ENCODE data around the gene GSTM2. TPM values are rescaled to one million over a fixed set of nuclear protein-coding genes. Genes with fewer than 3 reads are reported as not detected.
"Not testable (repeated sequence)": the region's sequence is repeated elsewhere in the genome, so short reads cannot be mapped to it uniquely, and the experiment has no call there.

GSTM2 gene
- total RNA-seq, 2 donors from 2014 or later, result 13.6 to 41.7 TPM

DNA sequence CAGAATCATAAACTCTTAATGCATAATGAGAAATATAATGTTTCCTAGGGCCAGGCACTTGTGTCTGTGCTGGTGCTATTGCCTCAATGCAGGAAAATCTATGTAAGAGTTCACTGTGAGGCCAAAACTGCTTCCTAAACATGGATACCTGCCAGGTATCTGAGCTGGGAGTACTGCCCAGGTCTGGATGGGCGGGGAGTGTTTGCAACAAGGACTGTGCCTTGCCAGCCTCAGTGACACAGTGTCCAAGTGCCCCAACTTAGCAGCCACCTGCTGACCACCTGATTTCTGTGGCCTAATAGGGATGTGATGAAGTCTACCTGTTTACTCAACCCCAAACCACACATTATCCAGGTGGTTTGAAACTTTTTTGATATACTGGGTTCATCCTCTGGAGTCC lies 17.5 kb downstream of the GSTM2 start:
- H3K36me3 Mint-ChIP-seq, result peaks cover 0 to 22% of the 10 kb centered on the region in 2 donors
- H3K27ac Mint-ChIP-seq; ATAC-seq; DNase-seq (ENCODE audit: low spot score in 2 of 2); H3K9me3 Mint-ChIP-seq: not testable (repeated sequence)

DNA sequence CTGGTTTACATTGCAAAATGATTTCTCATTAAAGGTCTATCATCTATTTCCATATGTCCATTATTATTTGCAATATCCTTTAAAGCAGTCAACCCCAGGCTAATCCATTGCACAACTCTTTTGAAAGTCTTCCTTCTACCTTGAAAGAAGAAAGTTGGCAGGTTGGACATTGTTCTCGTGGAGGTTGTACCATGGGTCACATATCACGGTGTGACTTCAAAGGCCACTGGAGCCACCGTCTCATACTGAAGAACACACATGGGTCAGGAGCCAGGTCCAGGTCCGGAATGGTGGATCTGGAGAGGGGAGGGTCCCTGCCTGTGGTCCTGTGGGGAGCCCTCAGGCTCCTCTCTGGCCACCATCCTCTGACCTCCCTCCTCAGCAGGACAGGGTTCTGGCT lies 18.0 kb downstream of the GSTM2 start:
- DNase-seq (ENCODE audit: low spot score in 2 of 2); H3K27ac Mint-ChIP-seq; H3K9me3 Mint-ChIP-seq; ATAC-seq: not testable (repeated sequence)
- peaks cover 0 to 26% of the 10 kb centered on the region in 2 donors for H3K36me3 Mint-ChIP-seq

DNA sequence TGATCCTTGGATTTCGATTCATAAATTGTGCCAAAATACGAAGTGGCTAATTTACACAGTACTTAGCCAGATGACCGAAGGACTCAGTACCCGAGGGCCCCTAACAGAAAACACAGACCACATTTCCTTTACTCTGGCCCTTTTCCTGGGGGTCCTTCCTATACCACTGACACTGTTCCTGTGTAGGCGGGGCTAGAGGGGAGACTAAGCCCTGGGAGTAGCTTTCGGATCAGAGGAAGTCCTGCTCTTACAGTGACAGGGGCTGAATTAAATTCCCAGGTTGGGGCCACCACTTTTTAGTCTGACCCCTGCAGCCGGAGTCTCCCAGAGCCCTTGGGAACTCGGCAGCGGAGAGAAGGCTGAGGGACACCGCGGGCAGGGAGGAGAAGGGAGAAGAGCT lies 19.3 kb downstream of the GSTM2 start:
- H3K9me3 Mint-ChIP-seq; DNase-seq (ENCODE audit: low spot score in 2 of 2): not testable (repeated sequence)
- Mint-ChIP-seq H3K27ac (peak overlapping the region in 1 of 2 donors; percentile 90), H3K36me3 (peaks cover 0 to 27% of the 10 kb centered on the region in 2 donors)
- ATAC-seq, result peak in 1 of 2 donors; percentile 6

DNA sequence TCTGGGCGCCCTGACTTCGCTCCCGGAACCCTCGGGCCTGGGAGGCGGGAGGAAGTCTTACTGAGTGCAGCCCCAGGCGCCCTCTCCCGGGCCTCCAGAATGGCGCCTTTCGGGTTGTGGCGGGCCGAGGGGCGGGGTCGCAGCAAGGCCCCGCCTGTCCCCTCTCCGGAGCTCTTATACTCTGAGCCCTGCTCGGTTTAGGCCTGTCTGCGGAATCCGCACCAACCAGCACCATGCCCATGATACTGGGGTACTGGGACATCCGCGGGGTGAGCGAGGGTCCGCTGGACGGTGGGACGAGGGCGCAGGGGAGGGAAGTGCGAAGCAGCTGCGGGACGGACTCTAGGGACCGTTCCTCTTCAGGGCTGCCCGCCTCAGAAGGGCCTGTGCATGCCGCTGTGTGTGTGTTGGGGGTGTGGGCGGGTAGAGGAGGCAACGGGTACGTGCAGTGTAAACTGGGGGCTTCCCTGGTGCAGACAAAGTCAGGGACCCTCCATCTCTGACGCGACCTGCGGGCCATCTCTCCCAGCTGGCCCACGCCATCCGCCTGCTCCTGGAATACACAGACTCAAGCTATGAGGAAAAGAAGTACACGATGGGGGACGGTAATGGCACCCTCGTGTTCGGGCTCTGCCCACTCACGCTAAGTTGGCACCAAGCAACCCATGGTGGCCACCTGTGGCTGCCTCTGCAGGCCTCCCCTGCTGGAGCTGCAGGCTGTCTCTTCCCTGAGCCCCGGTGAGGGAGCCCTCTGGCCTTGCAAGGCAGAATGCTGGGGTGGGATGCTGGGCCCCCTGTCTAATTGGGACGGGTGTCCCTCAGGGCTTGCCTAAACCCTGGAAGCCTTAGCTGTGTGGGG lies 20.0 kb downstream of the GSTM2 start, which contains the start of gene GSTM1:
Gene GSTM1 (plus strand): TSS at position 177 of the 859 bp plus-strand sequence. CDS start 57 bp downstream, at position 234.
- DNase-seq (ENCODE audit: low spot score in 2 of 2), result peak in 1 of 2 donors; percentile 87
- Mint-ChIP-seq H3K27ac (peak within 1 kb of the TSS in 1 of 2 donors; percentile 97), H3K36me3 (peaks cover 0 to 27% of the 10 kb centered on the region in 2 donors), H3K9me3 (peaks cover 0 to 5% of the 10 kb centered on the region in 2 donors)
- ATAC-seq, result peak in 1 of 2 donors; percentile 99

DNA sequence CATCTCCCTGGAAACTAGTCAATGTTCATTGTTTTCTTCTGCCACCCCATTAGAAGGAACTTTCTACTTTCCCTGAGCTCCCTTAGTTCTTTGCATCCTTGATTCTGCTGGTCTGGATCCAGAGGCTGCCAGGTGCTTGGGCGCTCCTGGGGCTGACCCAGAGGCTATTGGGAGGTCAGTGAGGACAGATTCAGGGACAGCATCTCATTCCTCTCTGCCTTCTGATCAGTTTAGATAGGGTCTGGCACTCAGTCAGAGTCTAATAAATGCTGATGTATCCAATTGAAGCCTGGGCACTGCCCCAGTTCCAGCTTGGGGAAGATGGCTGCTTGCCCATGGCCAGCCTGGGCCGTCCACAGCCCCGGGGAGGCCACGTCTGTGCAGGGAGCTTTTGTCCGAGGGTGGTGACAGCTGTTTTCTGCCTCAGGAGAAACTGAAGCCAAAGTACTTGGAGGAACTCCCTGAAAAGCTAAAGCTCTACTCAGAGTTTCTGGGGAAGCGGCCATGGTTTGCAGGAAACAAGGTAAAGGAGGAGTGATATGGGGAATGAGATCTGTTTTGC lies 22.1 kb downstream of the GSTM2 start:
- H3K27ac Mint-ChIP-seq, result peak overlapping the region in 1 of 2 donors; percentile 57
- ATAC-seq (no peak), DNase-seq (ENCODE audit: low spot score in 2 of 2) (no peak)
- H3K36me3 Mint-ChIP-seq, result peaks cover 0 to 24% of the 10 kb centered on the region in 2 donors
- peaks cover 0 to 3% of the 10 kb centered on the region in 2 donors for H3K9me3 Mint-ChIP-seq

DNA sequence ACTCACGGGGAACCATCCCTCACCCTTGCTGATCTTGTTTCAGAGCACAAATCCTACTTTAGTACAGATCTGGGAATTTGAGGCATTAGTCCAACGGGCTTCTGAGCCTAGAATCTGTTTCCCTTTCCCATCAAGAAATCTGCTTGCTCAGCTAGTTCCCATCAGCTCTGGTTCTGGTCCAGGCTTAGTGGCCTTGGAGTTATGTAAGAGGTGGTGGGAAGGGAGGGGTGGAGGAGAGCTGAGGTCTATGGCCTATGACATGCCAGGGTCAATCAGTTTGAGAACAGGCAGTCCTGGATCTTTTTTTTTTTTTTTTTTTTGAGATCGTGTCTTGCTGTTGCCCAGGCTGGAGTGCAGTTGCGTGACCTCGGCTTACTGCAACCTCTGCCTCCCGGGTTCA lies 23.9 kb downstream of the GSTM2 start:
- no peak for DNase-seq (ENCODE audit: low spot score in 2 of 2)
- ATAC-seq, result no peak
- peaks cover 0 to 21% of the 10 kb centered on the region in 2 donors for H3K36me3 Mint-ChIP-seq
- H3K9me3 Mint-ChIP-seq, result no peaks in the 10 kb centered on the region
- peak overlapping the region in 1 of 2 donors; percentile 45 for H3K27ac Mint-ChIP-seq

DNA sequence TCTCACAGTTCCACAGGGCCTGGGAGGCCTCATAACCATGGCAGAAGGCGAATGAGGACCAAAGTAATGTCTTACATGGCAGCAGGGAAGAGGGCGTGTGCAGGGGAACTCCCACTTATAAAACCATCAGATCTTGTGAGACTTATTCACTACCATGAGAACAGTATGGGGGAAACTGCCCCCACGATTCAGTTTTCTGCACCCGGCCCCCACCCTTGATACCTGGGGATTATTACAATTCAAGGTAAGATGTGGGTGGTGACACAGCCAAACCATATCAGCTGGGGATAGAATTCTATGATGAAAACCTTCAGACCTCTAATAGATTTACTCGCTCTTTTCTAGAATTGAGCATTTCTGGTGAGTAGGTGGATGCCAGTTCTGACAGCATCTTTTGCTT lies 26.5 kb downstream of the GSTM2 start:
- peaks cover 0 to 15% of the 10 kb centered on the region in 2 donors for H3K36me3 Mint-ChIP-seq
- not testable (repeated sequence) for DNase-seq (ENCODE audit: low spot score in 2 of 2); H3K27ac Mint-ChIP-seq; H3K9me3 Mint-ChIP-seq; ATAC-seq

DNA sequence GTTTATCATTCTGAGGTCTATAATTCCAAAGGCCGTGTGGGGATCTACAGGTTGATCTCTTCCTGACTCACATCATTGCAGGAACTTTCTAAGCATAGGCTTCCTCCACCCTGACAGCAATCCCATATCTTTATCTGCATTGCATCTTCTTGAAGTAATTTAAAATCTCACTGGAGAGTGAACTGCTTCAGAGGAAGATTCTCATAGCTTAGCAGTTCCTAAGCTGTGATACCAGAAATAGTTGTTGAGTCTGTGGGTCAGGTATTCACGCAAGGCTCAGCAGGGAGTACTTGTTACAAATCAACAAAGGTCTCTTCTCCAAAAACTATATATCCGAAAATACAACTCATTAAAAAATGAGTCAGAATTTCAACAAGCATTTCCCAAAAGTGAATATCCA lies 27.3 kb downstream of the GSTM2 start:
- not testable (repeated sequence) for H3K36me3 Mint-ChIP-seq; H3K27ac Mint-ChIP-seq; ATAC-seq; DNase-seq (ENCODE audit: low spot score in 2 of 2); H3K9me3 Mint-ChIP-seq

DNA sequence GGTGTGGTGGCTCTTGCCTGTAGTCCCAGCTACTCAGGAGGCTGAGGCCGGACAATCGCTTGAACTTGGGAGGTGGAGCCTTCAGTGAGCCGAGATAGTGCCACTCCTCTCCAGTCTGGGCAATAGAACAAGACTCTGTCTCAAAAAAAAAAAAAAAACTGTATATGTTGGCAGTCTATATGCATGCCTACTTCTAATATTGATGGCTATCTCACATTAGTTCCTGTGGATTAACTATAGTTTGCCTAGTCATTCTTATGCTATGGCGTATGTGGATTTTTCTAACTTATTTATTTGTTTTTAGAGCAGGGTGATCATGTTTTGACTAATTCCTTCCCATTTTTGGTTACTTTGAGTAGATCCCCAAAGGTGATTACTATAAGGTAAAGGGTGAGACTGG lies 29.2 kb downstream of the GSTM2 start:
- ATAC-seq (no peak), DNase-seq (ENCODE audit: low spot score in 2 of 2) (no peak)
- Mint-ChIP-seq H3K36me3 (no peaks in the 10 kb centered on the region), H3K9me3 (no peaks in the 10 kb centered on the region), H3K27ac (no peak overlapping the region)

DNA sequence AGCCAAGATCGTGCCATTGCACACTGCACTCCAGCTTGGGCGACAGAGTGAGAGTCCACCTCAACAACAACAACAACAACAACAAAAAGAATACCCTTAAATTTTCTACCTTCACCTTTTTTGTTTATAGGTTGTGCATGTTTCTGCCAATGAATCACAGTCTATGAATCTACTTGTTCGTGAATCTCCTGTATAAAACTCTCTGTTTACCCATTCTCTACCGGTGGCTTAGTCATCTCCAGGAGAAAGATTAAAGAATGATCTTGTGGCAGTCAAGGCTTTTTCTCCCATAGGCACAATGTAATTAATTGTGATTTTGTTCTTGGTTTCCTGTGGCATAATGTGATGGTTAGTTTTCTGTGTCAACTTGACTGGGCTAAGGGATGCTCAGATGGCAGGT lies 30.0 kb downstream of the GSTM2 start:
- ATAC-seq; H3K9me3 Mint-ChIP-seq; DNase-seq (ENCODE audit: low spot score in 2 of 2); H3K36me3 Mint-ChIP-seq; H3K27ac Mint-ChIP-seq: not testable (repeated sequence)

DNA sequence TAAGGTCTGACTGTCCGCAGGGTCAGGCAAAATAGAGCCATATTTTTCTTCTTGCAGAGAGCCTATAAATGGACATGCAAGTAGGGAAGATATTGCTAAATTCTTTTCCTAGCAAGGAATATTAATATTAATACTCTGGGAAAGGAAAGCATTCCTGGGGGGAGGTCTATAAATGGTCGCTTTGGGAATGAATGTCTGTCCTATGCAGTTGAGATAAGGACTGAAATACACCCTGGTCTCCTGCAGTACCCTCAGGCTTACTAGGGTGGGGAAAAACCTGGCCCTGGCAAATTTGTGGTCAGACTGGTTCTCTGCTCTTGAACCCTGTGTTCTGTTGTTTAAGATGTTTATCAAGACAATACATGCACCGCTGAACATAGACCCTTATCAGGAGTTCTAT lies 35.1 kb downstream of the GSTM2 start:
- H3K9me3 Mint-ChIP-seq; ATAC-seq; DNase-seq (ENCODE audit: low spot score in 2 of 2); H3K27ac Mint-ChIP-seq; H3K36me3 Mint-ChIP-seq: not testable (repeated sequence)

DNA sequence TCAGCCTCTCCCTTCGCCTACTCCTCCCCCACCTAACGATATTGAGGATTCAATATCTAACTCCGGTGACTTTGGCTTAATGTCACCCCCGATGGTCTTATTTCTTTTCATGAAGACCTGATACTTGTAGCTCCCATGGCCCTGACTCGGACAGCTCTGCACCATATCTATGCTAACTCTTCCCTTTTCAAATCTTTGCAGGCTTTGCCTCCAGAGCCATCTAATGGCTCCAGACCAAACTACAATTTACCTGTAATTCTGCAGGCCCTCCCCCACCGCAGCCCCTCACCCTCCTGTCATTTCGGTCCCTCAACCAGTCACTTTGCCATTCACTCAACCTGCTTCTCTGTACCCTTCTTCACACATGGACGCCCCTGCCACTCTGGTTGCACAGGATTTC lies 36.3 kb downstream of the GSTM2 start:
- ATAC-seq (no peak), DNase-seq (ENCODE audit: low spot score in 2 of 2) (no peak)
- Mint-ChIP-seq H3K9me3 (peaks cover 0 to 1% of the 10 kb centered on the region in 2 donors), H3K36me3 (peaks cover under 1 to 3% of the 10 kb centered on the region in 2 donors), H3K27ac (no peak overlapping the region)

DNA sequence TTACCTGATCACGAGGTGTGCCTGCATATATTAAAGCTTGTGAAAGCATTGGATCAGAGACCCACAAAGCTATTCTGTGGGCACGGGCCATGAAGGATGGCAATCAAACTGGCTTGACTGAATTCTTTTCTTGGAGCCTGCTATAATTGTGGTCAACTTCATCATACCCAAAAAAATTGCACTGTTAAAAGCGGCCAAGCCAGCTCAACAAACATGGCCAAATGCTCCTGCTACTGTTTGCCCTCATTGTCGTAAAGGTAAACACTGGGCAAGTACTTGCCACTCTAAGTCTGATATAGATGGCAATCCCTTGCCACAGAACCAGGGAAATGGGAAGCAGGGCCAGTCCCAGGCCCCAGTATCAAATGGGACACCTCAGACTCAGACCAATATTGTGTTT lies 37.6 kb downstream of the GSTM2 start:
- ATAC-seq, result no peak
- peaks cover 6 to 8% of the 10 kb centered on the region in 2 donors for H3K36me3 Mint-ChIP-seq
- peaks cover 0 to 6% of the 10 kb centered on the region in 2 donors for H3K9me3 Mint-ChIP-seq
- no peak overlapping the region for H3K27ac Mint-ChIP-seq
- DNase-seq (ENCODE audit: low spot score in 2 of 2), result no peak

DNA sequence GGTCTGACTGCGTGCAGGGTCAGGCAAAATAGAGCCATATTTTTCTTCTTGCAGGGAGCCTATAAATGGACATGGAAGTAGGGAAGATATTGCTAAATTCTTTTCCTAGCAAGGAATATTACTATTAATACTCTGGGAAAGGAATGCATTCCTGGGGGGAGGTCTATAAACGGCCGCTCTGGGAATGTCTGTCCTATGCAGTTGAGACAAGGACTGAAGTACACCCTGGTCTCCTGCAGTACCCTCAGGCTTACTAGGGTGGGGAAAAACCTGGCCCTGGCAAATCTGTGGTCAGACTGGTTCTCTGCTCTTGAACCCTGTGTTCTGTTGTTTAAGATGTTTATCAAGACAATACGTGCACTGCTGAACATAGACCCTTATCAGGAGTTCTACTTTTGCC lies 41.1 kb downstream of the GSTM2 start:
- H3K9me3 Mint-ChIP-seq; H3K27ac Mint-ChIP-seq; ATAC-seq; H3K36me3 Mint-ChIP-seq; DNase-seq (ENCODE audit: low spot score in 2 of 2): not testable (repeated sequence)

DNA sequence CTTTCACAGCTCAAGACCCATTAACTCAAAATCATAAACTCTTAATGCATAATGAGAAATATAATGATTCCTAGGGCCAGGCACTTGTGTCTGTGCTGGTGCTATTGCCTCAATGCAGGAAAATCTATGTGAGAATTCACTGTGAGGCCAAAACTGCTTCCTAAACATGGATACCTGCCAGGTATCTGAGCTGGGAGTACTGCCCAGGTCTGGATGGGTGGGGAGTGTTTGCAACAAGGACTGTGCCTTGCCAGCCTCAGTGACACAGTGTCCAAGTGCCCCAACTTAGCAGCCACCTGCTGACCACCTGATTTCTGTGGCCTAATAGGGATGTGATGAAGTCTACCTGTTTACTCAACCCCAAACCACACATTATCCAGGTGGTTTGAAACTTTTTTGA lies 42.0 kb downstream of the GSTM2 start:
- not testable (repeated sequence) for H3K27ac Mint-ChIP-seq; DNase-seq (ENCODE audit: low spot score in 2 of 2); H3K36me3 Mint-ChIP-seq; ATAC-seq; H3K9me3 Mint-ChIP-seq

DNA sequence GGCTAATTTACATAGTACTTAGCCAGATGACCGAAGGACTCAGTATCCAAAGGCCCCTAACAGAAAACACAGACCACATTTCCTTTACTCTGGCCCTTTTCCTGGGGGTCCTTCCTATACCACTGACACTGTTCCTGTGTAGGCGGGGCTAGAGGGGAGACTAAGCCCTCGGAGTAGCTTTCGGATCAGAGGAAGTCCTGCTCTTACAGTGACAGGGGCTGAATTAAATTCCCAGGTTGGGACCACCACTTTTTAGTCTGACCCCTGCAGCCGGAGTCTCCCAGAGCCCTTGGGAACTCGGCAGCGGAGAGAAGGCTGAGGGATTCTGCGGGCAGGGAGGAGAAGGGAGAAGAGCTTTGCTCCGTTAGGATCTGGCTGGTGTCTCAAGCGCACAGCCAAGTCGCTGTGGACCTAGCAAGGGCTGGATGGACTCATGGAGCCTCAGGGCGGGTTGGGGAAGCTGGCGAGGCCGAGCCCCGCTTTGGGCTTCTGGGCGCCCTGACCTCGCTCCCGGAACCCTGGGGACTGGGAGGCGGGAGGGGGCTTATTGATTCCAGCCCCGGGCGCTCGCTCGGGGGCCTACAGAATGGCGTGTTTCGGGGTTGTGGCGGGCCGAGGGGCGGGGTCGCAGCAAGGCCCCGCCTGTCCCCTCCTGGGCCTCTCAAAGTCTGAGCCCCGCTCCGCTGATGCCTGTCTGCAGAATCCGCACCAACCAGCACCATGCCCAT lies 43.9 kb downstream of the GSTM2 start, which contains the start of gene GSTM5:
Gene GSTM5 (plus strand): TSS at position 659 of the 728 bp plus-strand sequence. CDS start 62 bp downstream, at position 721.
- ATAC-seq (peak in 1 of 2 donors; percentile 64), DNase-seq (ENCODE audit: low spot score in 2 of 2) (peak in 1 of 2 donors; percentile 13)
- not testable (repeated sequence) for H3K36me3 Mint-ChIP-seq, H3K9me3 Mint-ChIP-seq
- H3K27ac Mint-ChIP-seq, result peak within 1 kb of the TSS in 1 of 2 donors; percentile 44

Data from activated naive CD4-positive, alpha-beta T cell treated with anti-CD3 and anti-CD28 coated beads, Interleukin-2, amount 50 U/mL, for 72 hours (primary cell).